HepG2 (cell line): ENCODE measurements around the gene CHPF. TPM values are rescaled to one million over a fixed set of nuclear protein-coding genes. Genes with fewer than 3 reads are reported as not detected.

Experiments used
- AFF4 ChIP-seq: sonication (generic); formaldehyde crosslinking; IDR thresholded peaks from 2 replicates; pipeline ENCODE4 v1.4.0; 2020; ENCODE audit warnings: missing genetic modification reagents
- AGO1 ChIP-seq: fragments of 200-400 bp; formaldehyde crosslinking; IDR thresholded peaks from 2 replicates; pipeline ENCODE4 v1.6.1; 2017; ENCODE audit warnings: mild to moderate bottlenecking, low read depth, low read length, moderate library complexity; ENCODE audit not compliant: poor library complexity, severe bottlenecking
- HDAC2 ChIP-seq: sonication (generic); formaldehyde crosslinking; IDR thresholded peaks from 2 replicates; pipeline ENCODE4 v1.4.0; 2020; ENCODE audit warnings: missing genetic modification reagents
- MYNN ChIP-seq: sonication (generic); formaldehyde crosslinking; IDR thresholded peaks from 2 replicates; pipeline ENCODE4 v1.4.0; 2020; ENCODE audit warnings: mild to moderate bottlenecking, low read depth, missing genetic modification reagents
- NONO ChIP-seq, 2 experiments: fragments of 450-650 bp in 1 of 2; sonication (generic) in 1 of 2; formaldehyde crosslinking in 1 of 2; IDR thresholded peaks in 1 of 2; conservative IDR thresholded peaks in 1 of 2; 2 replicates each; pipeline versions ENCODE4 v1.6.1 to v1.8.0; 2017 to 2022; ENCODE audit warnings: mild to moderate bottlenecking in 1 of 2, missing genetic modification reagents in 1 of 2, moderate library complexity in 1 of 2
- PCBP1 ChIP-seq: fragments of 200-400 bp; formaldehyde crosslinking; IDR thresholded peaks from 2 replicates; pipeline ENCODE4 v1.6.1; 2017; ENCODE audit warnings: mild to moderate bottlenecking, low read depth, low read length, borderline replicate concordance
- RAD51 ChIP-seq: fragments of 450-650 bp; IDR thresholded peaks from 2 replicates; pipeline ENCODE4 v1.6.1; 2016; ENCODE audit warnings: borderline replicate concordance
- SATB2 ChIP-seq: sonication (generic); formaldehyde crosslinking; IDR thresholded peaks from 2 replicates; pipeline ENCODE4 v1.5.0; 2020; ENCODE audit warnings: missing genetic modification reagents
- SNRNP70 ChIP-seq: fragments of 200-400 bp; formaldehyde crosslinking; IDR thresholded peaks from 2 replicates; pipeline ENCODE4 v1.6.1; 2017; ENCODE audit warnings: mild to moderate bottlenecking, low read depth, low read length, moderate library complexity
- TAF15 ChIP-seq: fragments of 200-400 bp; formaldehyde crosslinking; IDR thresholded peaks from one replicate; pipeline ENCODE4 v1.6.1; 2018; ENCODE audit warnings: mild to moderate bottlenecking, low read depth, low read length; ENCODE audit not compliant: poor library complexity, severe bottlenecking
- YEATS4 ChIP-seq: sonication (generic); formaldehyde crosslinking; IDR thresholded peaks from 2 replicates; pipeline ENCODE4 v1.4.0; 2020; ENCODE audit warnings: missing genetic modification reagents, borderline replicate concordance
- ZFP37 ChIP-seq: sonication (generic); formaldehyde crosslinking; IDR thresholded peaks from 2 replicates; pipeline ENCODE4 v1.4.0; 2020; ENCODE audit warnings: missing genetic modification reagents, borderline replicate concordance
- ZNF225 ChIP-seq: sonication (generic); formaldehyde crosslinking; IDR thresholded peaks from 2 replicates; pipeline ENCODE4 v1.4.0; 2020; ENCODE audit warnings: mild to moderate bottlenecking, missing genetic modification reagents
- ZNF350 ChIP-seq: sonication (generic); formaldehyde crosslinking; IDR thresholded peaks from 2 replicates; pipeline ENCODE4 v1.4.0; 2020; ENCODE audit warnings: mild to moderate bottlenecking, low read depth, missing genetic modification reagents, borderline replicate concordance
- ZNF672 ChIP-seq: sonication (generic); formaldehyde crosslinking; IDR thresholded peaks from 2 replicates; pipeline ENCODE4 v1.8.1; 2022; ENCODE audit warnings: missing genetic modification reagents
- ZNF781 ChIP-seq: sonication (generic); formaldehyde crosslinking; IDR thresholded peaks from 2 replicates; pipeline ENCODE4 v1.5.1; 2020; ENCODE audit warnings: borderline replicate concordance, mild to moderate bottlenecking, missing genetic modification reagents; ENCODE audit errors: not compliant biosample characterization
- ZNF788 ChIP-seq: sonication (generic); formaldehyde crosslinking; IDR thresholded peaks from 2 replicates; pipeline ENCODE4 v1.5.0; 2020; ENCODE audit warnings: mild to moderate bottlenecking, missing genetic modification reagents, borderline replicate concordance
- polyA plus RNA-seq, 8 experiments: library from polyadenylated mRNA; depleted of rRNA in 3 of 8; stranded (reverse) in 7 of 8; unstranded in 1 of 8; fragments of >200 nt; fragmentation: Illumina TruSeq in 4 of 8; extraction: Trizol in 4 of 8; gene quantifications; 2 replicates each; pipeline versions ENCODE4 v1.2.1 to v1.2.3, GENCODE V29; 2011 to 2016; ENCODE audit warnings: low read depth in 4 of 8, missing spikeins in 1 of 8, mixed read lengths in 1 of 8; ENCODE audit not compliant: insufficient read depth in 1 of 8
- total RNA-seq, 5 experiments: library from RNA; depleted of rRNA; stranded (reverse); fragments of >200 nt; fragmentation: Illumina TruSeq; extraction: Trizol; gene quantifications; 2 replicates each; pipeline ENCODE4 v1.2.3, GENCODE V29; 2016; ENCODE audit warnings: low read depth in 1 of 5
- TF ChIP-seq, protein P1 (sequence below): sonication (generic); formaldehyde crosslinking; IDR thresholded peaks from 2 replicates; pipeline ENCODE4 v1.5.1; 2020; ENCODE audit warnings: mild to moderate bottlenecking, missing genetic modification reagents, borderline replicate concordance
- TF ChIP-seq, protein P2 (sequence below): sonication (generic); formaldehyde crosslinking; IDR thresholded peaks from 2 replicates; pipeline ENCODE4 v1.5.0; 2020; ENCODE audit warnings: missing genetic modification reagents, mild to moderate bottlenecking, borderline replicate concordance
- TF ChIP-seq, protein P3 (sequence below): IDR thresholded peaks from 2 replicates; pipeline ENCODE4 v1.6.1; 2016

The CHPF gene
- total and polyA plus RNA-seq, 2 of the 13 experiments (the other 11 are each of a cell fraction or from before 2014, with no cell fraction given): 79.6 to 111 TPM

DNA sequence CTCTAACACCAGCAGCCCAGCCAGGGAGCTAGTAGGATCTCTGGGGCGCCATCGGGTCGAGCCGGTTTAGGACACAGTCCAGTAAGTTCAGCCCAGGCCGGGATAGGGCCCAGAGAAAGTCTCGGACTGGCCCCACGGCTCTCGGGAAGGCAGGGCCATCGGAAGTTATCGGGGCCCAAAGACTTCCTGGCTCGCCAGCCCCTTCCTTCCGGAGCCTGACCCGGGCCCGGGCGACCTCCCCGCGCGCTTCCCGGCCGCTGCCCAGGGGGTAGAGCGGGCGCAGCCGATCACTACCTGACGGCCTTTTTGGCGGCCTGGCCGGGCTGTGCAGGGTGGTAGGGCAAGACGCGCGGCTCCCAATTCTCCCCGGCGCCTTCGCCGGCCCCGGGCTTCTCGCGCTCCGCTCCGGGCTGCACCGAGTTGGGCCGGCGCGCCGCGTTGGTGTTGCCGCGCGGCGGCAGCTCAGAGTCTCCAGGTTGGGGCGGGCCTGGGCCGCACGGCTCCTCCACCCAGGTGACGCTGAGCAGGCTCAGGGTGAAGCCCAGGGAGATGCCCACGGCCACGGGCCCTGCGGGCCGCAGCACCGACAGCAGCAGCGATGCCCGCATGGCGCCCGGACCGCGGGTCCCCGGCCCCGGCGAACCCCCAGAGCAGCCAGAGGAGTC, 546 bp downstream of the CHPF start (continued):
- TF ChIP-seq SNRNP70 (no peak), RAD51 (no peak), ZFP37 (CRISPR knock-in tag) (no peak), NONO (IDR thresholded peaks at IDR 0.05) (no peak), NONO (CRISPR knock-in tag; conservative IDR thresholded peaks at IDR 0.05) (no peak; the same call in 1 of the 2 replicates), HDAC2 (CRISPR knock-in tag) (peak; percentile 50), PCBP1 (no peak), SATB2 (CRISPR knock-in tag) (no peak; the same call in 1 of the 2 replicates), ZNF781 (CRISPR knock-in tag) (no peak), ZNF350 (CRISPR knock-in tag) (no peak), TAF15 (no peak), AFF4 (CRISPR knock-in tag) (no peak), AGO1 (no peak), ZNF672 (CRISPR knock-in tag) (no peak), YEATS4 (peak; percentile 83), MYNN (CRISPR knock-in tag) (no peak), ZNF788 (CRISPR knock-in tag) (no peak), ZNF225 (CRISPR knock-in tag) (peak; percentile 58; the same call in 1 of the 2 replicates)
- TF ChIP-seq, protein P1, sequence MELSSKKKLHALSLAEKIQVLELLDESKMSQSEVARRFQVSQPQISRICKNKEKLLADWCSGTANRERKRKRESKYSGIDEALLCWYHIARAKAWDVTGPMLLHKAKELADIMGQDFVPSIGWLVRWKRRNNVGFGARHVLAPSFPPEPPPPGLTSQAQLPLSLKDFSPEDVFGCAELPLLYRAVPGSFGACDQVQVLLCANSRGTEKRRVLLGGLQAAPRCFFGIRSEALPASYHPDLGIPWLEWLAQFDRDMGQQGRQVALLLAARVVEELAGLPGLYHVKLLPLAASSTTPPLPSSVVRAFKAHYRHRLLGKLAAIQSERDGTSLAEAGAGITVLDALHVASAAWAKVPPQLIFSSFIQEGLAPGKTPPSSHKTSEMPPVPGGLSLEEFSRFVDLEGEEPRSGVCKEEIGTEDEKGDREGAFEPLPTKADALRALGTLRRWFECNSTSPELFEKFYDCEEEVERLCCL (CRISPR knock-in tag): no peak
- TF ChIP-seq, protein P2, sequence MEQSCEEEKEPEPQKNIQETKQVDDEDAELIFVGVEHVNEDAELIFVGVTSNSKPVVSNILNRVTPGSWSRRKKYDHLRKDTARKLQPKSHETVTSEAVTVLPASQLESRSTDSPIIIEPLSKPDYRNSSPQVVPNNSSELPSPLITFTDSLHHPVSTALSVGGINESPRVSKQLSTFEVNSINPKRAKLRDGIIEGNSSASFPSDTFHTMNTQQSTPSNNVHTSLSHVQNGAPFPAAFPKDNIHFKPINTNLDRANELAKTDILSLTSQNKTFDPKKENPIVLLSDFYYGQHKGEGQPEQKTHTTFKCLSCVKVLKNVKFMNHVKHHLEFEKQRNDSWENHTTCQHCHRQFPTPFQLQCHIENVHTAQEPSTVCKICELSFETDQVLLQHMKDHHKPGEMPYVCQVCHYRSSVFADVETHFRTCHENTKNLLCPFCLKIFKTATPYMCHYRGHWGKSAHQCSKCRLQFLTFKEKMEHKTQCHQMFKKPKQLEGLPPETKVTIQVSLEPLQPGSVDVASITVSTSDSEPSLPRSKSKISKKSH (CRISPR knock-in tag): no peak
- TF ChIP-seq, protein P3, sequence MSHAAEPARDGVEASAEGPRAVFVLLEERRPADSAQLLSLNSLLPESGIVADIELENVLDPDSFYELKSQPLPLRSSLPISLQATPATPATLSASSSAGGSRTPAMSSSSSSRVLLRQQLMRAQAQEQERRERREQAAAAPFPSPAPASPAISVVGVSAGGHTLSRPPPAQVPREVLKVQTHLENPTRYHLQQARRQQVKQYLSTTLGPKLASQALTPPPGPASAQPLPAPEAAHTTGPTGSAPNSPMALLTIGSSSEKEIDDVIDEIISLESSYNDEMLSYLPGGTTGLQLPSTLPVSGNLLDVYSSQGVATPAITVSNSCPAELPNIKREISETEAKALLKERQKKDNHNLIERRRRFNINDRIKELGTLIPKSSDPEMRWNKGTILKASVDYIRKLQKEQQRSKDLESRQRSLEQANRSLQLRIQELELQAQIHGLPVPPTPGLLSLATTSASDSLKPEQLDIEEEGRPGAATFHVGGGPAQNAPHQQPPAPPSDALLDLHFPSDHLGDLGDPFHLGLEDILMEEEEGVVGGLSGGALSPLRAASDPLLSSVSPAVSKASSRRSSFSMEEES: no peak
